ENCODE data around the gene MYO3B. TPM values are rescaled to one million over a fixed set of nuclear protein-coding genes. Genes with fewer than 3 reads are reported as not detected.

The MYO3B gene
- total RNA-seq, 1 donor from 2014 or later = under 0.01 TPM

- no peak for DNase-seq (ENCODE audit: low read depth, low spot score)
Measured at GRCh38 chr2:170162271-170162632, 15.7 kb upstream of the MYO3B start.

GRCh38 chr2:170163411-170164065 lies 14.4 kb upstream of the MYO3B start:
- DNase-seq (ENCODE audit: low read depth, low spot score) = no peak

GRCh38 chr2:170165129-170165528 lies 12.8 kb upstream of the MYO3B start:
- no peak for DNase-seq (ENCODE audit: low read depth, low spot score)

- DNase-seq (ENCODE audit: low read depth, low spot score) = no peak
Measured at GRCh38 chr2:170166735-170167134, 11.2 kb upstream of the MYO3B start.

GRCh38 chr2:170170281-170171040 lies 7.5 kb upstream of the MYO3B start:
- no peak for DNase-seq (ENCODE audit: low read depth, low spot score)

GRCh38 chr2:170176212-170176611 lies 1.7 kb upstream of the MYO3B start:
- DNase-seq (ENCODE audit: low read depth, low spot score) = no peak

DNA sequence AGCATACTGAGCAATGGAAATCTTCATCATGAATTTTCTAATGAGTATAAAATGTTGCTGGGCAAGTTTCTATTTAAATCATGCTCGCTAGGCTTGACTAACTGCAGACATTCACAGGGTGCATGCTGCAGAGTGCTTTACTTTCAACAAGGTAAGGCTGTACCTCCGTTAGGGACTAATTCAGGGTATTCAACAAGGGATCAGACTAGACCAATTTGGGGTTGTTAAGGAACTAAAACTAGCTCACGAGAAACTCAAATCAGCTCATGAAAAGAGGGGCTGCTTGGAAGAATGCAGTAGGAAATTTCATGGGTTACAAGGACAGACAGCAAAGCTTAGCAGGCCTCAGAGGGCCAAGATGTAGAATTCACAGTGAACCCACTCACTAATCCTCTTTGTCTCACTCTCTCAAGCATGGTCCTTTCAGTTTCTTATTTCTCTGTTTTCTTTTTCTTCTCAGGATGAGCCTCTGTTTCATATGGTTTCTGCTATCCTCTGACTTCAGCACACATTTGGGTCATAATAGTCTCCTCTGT lies 2.2 kb downstream of the MYO3B start:
- no peak for DNase-seq (ENCODE audit: low read depth, low spot score)

DNA sequence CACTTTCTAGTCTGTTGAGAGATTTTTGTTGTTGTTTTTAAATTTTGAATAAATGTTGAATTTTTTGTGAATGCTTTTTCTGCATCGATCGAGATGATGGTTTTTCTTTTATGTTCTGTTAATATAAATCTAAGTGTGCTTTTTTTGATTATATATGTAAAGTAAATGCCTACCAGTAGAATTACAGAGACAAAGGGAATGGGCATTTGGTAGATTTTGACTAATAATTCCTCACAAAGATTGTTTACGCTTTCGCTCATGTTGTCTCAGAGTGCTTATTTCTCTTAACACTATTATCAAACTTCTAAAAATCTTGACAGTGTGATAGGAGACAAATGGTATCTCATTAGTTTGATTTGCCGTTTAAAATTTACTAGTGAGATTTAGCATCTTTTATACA lies 3.7 kb downstream of the MYO3B start:
- no peak for DNase-seq (ENCODE audit: low read depth, low spot score)

- no peak for DNase-seq (ENCODE audit: low read depth, low spot score)
Measured at GRCh38 chr2:170185319-170185718, 7.4 kb downstream of the MYO3B start.

- no peak for DNase-seq (ENCODE audit: low read depth, low spot score)
Measured at GRCh38 chr2:170189757-170190156, 11.8 kb downstream of the MYO3B start.

- no peak for DNase-seq (ENCODE audit: low read depth, low spot score)
Measured at GRCh38 chr2:170190172-170190571, 12.2 kb downstream of the MYO3B start.

GRCh38 chr2:170191166-170191866 lies 13.4 kb downstream of the MYO3B start:
- DNase-seq (ENCODE audit: low read depth, low spot score) = no peak

DNA sequence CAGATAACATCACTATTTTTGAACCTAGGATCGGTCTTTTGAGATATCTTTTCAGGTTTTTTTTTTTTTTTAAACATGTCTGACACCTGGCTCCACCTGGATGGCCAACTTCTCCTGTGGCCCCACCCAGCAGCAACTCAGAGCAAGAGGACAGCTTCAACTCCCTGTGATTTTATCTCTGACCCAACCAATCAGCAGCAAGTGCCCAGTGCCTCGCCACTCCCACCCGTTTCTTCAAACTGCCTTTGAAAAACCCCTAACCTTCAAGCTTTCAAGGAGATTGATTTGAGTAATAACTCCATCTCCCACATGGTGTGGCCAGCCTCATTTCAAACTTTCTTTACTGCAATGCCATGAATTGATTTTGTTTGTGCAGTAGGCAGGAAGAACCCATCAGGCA lies 19.0 kb downstream of the MYO3B start:
- DNase-seq (ENCODE audit: low read depth, low spot score) = no peak

DNA sequence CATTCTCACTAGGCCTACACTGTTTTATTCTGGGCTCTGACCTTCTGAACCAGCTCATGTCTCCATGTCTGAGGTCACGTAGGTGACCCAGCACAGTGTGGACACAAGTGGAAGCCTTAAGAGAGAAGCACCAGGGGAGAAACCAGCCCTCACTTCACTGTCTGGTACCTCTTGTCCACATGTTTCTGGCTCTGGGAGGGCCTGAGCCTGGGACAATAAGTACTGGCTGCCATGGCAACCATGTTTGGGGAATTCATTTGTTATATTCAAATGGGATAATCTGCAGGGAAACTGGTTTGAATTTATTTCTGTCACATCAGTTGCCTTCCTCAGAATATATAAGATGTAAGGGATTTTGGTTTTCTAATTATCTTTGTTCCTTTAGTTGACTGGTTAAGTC lies 23.3 kb downstream of the MYO3B start:
- DNase-seq (ENCODE audit: low read depth, low spot score) = no peak

DNA sequence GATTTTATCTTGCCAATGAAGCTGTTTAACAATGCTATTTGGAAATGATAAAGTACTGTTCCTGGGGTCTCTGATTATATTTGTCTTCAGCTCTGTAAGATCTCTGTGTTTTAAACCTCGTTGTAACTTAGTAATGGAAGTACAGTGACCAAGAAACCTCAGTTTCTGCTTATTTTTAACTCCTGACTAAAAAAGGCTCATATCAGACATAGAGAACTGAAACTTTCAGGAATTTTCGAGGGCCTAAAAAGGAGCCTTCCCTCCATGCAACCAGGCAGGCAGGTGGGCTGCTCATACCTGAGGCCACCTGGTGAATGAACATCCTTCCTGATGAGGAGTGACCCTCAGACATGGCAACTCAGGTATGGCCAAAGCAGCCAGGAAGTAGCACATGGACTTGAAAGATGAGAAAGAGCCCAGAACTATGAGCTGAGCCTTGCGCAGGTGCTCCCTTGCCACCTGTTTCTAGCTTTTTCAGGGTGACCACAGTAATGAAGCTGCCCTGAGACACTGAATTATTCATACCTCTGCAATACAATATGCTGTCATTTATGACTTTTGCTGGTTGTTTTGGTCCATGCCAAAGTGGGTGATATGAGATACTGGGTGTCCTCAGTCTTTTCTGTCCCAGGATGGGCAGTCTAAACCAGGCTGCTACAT lies 23.9 kb downstream of the MYO3B start:
- no peak for DNase-seq (ENCODE audit: low read depth, low spot score)

DNA sequence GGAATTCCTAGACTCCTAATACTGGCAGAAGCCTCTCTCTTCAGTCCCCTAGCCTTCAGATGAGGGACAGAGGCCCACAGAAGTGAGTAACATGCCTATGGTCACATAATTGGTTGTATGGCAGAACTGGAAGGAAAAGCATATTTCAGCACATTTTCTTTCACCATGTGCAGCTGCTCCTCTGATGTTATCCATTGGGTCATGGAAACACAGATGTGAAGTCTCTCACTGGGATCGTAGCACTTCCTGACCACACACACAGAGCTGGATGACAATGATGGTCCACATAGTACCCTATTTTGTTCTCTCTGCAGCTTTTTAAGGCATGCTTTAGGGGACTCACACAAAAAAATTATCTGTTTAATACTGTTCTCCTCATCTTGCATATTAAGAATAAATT lies 24.5 kb downstream of the MYO3B start:
- no peak for DNase-seq (ENCODE audit: low read depth, low spot score)

GRCh38 chr2:170204298-170204951 lies 26.5 kb downstream of the MYO3B start:
- DNase-seq (ENCODE audit: low read depth, low spot score) = no peak

GRCh38 chr2:170206246-170206645 lies 28.3 kb downstream of the MYO3B start:
- no peak for DNase-seq (ENCODE audit: low read depth, low spot score)

DNA sequence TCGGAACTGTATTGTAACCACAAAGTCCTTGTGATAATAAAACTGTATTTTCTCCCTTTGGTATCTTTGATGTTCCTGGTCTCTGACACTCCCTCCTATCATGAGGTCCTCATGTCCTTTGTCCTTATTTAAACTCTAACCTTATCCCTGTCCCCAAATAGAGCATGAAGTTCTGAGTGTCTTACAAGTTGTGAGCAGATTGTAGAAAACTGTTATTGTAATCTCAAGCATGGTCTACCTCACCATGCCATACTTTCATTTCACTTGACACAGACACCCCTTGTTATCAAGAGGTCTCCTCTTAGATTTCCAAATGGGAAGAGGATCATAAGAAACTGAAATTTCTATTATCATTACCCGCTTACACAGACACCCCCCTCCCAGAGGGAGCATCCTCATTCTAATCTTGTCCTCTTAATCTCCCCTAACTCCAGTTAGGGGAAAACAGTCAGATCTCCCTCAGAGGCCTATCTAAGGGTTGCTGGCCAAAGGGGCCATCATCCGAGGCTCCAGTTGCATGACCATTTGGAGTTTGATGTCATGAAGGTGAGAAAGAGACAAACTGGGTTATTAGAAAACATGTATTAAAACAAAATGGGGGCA lies 29.0 kb downstream of the MYO3B start:
- DNase-seq (ENCODE audit: low read depth, low spot score) = no peak

DNA sequence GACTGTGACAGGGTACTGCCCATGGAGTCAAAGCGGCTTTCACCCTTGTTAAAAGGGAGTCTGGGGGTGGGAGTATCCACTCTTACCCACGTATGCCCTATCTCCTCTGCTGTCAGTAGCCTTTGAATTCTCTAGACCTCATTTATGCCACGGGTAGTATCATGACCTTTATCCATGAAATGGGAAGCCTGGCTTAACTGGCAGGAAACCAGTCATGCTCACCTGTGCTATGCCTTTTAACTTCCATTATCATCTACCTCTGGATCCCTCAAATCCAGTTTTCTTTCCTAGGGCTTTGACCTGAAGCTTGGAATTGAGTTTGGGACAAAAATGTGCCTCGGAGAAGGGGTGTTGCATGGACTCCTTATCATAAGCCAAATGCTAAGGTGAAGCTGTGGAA lies 30.0 kb downstream of the MYO3B start:
- no peak for DNase-seq (ENCODE audit: low read depth, low spot score)

DNA sequence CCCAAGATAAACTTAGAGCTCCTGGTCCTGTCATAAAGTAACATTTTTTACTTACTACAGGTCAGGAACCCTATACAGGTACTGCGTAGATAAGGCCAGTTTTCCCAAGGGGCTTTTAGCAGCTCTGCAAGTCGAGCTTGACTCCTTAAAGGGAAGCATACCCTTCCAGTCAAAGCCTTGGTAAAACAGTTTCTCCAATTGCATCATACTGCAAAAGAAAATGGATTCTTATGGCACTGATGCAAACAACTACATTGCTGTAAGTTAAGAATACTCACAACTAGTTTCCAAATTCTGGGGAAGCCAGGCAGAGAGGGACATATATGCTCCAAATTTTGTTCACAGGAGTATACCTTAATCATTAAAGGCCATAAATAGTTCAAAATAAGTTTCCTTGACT lies 31.0 kb downstream of the MYO3B start:
- DNase-seq (ENCODE audit: low read depth, low spot score) = no peak

All from pulmonary artery endothelial cell (primary cell).